GM18526 (cell line): ENCODE data around the gene OPN4.

Experiments used
- POLR2A ChIP-seq: IDR thresholded peaks from 3 replicates; pipeline ENCODE4 v1.6.1; 2011; ENCODE audit not compliant: insufficient read length; ENCODE audit errors: extremely low read depth

OPN4 gene

DNA sequence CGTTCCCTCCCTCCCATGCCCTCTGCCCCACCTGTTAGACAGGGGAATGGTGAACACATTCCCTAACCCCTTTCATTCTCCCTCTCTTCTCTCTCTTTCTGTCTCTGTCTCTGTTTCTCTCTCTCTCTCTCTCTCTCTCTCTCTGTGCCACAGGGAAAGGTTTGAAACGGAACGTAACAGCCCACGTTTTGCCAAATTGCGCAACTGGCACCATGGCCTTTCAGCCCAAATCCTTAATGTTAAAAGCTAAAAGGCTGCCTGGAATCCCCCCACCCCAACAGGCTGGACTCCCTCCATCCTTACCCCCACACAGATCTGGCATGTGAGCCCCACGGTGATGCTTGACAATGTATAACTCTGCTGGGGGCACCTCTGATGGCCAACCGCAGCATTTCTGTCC lies 44.8 kb downstream of the OPN4 start:
- no peak for TF ChIP-seq POLR2A

DNA sequence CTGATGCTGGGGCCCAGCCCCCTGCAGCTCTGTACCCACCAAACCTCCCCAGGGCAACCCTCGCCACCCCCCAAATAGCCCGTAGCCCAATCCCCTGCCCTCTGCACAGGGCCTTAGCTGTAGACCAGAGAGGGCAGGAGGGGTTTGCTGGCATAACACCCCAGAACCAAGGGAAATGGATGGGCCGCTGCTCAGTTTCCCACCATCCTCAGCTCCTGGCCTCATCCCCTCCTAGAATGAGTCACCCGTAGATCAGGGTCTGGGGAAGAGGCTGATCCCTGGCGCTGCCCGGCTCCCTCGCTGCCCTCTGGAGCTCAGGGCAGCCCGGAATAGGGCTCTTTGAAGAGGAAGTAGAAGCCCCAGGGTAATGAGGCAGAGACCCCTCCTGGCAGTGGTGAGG lies 45.2 kb downstream of the OPN4 start:
- no peak for TF ChIP-seq POLR2A

DNA sequence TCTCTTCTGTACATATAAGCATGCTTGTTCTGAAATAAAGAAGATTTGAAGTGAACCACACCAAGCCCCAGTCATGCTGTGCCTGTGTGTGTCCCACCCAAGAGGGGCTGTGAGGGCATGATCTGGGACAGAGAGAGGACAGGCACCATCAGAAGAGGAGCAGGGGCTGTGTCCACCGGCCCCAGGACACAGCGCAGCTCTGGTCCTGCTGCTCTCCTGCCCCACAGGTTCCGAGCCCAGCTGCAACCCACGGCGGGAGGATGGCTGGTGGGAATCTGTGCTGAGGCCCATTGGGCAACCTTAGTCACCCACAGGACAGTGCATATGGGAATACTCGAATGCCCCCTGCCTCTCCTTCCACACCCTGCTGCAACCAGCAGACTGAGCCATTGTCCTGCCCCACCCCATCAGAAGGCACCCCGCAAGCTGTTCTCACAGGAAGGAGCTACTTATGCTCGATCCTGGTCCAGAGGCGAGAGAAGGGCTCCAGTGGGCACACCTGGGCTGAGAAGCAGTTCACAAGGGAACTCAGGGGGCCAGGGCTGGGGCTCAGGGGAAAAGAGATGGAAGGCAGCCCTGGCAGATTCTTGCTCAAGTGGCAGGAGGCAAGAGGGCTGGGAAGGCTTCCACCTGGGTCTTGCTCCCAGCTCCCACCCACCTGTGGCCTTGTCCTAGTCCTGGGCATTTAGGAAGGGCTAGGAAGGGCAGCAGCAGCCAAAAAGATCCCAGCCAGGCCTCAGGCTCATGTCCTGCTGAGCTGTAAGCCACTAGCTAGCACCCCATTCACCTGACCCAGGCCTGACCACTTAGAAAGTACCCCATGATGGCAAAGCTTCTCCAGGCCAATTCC lies 45.9 kb downstream of the OPN4 start:
- TF ChIP-seq POLR2A: no peak

DNA sequence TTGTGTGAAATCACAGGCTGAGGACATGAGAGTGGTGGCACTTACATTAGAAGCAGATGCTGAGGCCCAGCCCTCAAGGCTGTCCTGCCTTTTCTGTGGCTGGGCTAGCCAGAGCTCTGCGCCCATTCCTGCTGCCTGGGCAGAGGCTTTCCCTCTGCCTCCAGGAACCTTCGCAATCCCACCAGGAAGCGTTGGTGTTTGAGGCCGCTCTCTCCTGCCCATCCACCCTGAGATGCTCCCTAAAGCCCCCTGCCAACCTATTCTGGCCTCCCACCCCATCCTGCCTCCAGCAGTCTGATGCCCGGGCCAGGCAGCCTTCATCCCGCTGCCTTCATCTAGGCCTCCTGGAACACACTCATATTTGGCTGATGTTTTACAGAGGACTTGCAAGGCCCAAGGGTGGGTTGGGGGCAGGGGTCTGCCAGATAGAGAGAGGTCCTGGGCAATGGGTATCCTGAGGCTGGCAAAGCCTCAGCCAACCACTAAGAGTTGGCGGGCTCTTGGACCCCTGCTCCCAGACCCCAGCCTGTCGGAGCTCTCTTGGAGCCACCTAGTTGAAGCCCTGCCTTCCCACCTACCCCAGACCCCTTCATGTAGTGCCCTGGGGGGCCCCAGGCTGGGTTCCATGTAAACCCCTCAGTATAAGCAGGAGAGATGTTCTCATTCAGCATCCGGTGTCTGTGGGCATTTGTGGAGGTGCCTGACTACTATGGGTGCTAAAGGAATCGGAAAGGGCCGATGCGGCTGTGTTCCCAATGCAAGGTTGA lies 46.7 kb downstream of the OPN4 start:
- no peak for TF ChIP-seq POLR2A

DNA sequence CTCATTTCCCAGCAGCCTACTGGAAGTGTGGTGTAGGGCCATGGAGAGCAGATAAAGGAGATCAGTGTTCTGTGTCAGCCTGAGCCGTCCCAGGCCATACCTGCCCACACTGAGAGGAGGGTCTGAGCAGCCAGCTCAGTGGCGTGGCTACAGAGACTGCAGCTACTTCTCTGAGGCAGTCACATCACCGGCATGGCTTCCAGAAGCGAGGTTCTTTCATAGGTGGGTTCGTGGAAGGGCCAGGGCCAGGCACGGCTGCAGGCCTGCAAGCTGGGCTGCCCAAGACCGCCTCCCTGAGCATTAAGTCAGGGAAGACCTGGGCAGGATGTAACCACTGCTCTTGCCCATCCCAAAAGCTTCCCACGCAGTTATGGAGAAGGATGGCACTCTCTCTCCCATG lies 48.8 kb downstream of the OPN4 start:
- no peak for TF ChIP-seq POLR2A

DNA sequence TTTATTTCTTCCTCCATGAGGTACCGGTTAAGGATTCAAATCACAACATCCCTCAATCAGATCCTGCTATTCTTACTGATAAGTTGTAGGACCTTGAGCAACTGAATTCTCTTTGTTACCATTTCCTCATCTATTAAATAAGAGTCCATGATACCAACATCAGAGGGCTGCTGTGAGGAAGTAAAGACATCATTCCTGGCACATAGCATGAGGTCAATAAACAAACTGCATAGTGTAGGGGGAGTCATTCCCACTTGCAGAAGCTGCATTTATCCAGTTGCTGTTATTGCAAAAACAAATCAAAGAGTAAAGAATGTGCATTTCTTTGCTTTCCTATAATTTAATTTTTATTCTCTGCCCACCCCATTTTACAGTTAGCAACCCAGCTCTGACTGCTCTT lies 50.8 kb downstream of the OPN4 start:
- TF ChIP-seq POLR2A: no peak

DNA sequence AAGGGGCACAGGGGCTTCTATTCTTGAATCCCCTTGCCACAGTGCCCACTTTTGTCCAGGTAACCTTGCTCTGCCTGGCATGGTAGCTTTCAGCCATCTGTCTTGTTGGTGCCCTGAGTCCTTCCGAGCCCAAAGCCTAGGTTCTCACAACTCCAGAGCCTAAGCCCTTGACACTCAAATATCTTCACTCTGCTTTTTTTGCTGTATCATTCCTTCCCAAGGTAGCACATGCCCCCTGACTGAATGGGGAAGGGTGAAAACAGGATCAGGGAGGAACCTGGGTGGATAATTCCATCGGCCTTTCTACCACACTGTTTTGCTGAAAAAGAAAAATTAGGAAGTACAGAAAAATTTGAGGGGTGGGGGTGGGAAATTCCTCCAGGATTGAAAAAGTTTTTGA lies 51.6 kb downstream of the OPN4 start:
- TF ChIP-seq POLR2A: no peak

DNA sequence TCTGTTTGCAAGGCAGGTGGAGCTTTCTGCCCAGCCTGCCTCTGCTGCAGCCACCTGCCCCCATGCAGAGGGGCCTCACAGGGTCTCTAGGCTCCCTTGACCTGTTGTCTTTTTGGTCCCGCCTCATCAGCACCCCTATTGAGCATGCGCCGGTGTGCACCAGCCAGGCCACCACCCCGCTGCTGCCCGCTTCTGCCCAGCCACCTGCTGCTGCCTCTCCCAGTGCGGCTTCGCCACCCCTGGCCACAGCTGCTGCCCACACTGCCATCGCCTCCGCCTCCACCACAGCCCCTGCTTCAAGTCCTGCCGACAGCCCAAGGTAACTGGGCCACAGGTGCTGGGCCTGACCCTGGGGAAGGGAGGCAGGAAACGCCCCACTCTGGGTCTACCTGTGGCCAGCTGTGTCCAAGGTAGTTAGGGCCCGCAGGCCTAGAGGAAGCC lies 52.1 kb downstream of the OPN4 start:
- no peak for TF ChIP-seq POLR2A

DNA sequence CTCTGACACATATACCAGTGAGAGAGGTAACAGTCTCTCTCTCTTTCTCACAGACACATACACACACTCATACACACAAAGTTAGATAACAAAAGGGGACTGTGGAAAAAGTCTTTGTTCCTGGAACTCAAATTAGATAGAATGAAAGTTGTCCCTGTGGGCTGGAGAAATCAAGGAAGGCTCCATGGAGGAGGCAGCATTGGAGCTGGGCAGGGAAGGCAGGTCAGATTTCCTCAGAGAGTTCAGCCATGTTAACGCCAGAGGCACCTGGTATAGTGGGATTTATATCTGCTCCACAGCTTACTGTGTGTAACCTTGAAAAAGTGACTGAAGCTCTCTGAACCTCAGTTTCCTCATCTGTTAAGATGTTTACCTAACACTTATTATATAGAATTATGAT lies 52.6 kb downstream of the OPN4 start:
- TF ChIP-seq POLR2A: no peak

DNA sequence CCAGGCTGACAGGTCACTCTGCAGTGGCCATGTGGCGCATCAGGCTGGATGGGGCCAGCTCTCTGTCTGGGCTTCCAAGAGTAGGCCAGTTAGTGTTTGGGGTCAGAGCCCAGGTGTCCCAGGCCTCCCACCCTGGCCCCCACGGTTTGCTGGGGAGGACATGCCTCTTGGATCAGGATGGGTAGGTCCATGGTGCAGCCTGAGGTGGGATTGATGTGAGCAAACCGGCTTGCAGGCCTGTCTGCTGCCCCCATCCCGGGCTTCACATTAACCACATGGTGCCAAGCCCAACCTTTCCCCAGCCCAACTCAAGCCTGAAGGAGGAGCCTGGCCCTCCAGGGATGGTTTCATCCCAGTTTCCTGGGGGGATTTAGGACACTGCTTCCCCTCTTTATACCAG lies 53.2 kb downstream of the OPN4 start:
- TF ChIP-seq POLR2A: no peak

DNA sequence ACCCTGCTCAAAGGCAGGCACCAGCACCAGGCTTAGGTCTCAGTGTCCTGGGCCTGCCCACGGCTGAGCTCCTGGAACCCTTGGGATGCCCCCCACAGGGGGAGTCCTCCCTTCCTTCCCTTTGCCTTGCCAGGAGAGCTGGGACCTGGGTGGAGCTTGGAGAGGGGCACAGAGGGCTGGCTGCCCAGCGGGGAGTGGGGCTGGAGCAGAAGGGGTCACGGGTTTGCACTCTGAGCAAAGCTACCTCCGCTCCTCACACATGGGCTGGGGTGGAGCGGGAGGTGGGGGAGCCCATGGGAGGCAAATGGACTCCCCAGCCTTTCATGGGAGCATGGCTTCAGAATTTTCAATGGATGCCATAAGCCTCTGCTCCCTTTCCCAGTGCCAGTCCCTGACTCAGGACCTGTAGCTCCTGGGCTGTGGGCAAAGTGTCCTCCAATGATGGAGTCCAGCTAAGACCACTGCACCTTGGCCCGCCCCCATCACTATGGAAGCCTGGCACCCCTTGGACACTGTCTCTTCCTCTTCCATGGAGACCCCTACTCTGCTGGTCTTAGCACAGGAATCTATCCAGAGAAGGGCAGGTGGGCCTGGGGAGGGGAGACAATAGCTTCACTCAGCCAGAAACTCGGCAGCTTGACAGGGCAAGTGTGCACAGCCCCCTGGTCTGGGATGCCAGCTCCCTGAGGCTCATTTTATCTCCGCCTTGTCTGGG lies 53.9 kb downstream of the OPN4 start:
- TF ChIP-seq POLR2A: no peak

DNA sequence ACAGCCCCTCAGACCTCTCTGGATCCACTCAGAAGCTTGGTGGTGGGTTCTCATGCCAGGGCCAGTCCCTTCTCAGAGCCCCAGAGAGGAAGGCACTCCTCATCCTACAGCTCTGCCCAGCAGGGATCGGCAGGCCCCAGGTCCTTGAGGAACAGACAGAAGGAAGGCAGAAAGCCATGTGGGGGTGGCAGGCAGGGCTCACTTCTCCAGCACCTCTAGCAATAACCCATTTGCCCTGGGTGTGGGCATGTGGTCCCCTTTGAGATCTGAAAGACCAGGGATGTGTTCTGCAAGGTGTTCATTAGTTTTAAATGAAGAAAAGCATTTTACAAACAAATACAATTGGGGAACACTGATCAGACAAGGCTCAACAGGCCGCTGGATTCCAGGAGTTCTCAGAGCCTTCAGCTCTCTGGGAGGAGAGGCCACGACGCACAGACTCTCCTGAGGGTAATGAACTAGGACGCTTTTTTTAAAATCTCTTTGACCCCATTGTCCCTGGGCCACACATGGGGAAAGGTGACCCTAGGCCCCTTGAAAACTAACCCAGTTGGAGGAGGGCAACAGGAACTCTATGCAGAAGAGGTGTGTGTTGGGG lies 54.5 kb downstream of the OPN4 start:
- no peak for TF ChIP-seq POLR2A

DNA sequence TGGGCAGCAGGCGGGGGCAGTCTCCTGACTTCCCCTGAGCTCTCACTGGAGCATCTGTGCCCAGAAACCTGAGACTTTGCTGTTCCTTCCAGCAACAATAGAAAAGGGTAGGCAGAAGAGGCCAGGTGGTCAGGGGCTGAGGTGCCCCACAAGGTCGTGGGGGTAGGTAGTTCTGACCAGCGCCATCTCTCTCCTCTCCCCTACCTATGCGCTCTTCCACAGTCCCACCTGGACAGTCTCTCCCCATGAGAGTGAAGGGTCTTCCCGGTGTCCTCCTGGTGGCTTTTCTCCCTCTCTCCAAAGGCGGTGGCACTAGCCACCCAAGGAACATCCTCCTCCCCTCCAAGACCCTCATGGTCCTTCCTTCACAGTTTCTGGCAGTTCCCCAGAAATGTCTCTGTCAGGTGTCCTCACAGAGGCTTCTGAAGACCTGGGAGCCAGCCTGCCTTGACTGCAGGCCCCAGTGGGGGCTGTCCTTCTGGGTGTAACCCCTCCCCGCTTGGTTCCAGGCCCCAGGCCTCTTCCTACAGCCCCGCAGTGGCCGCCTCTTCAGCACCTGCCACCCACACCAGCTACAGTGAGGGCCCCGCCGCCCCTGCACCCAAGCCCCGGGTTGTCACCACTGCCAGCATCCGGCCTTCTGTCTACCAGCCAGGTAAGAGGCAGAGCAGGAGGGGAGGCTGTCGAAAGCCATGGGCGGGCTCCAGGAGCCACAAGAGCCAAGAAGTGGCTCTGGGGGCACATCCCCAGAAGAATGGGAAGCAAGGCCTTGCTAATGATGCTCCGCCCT lies 55.2 kb downstream of the OPN4 start:
- TF ChIP-seq POLR2A: no peak

DNA sequence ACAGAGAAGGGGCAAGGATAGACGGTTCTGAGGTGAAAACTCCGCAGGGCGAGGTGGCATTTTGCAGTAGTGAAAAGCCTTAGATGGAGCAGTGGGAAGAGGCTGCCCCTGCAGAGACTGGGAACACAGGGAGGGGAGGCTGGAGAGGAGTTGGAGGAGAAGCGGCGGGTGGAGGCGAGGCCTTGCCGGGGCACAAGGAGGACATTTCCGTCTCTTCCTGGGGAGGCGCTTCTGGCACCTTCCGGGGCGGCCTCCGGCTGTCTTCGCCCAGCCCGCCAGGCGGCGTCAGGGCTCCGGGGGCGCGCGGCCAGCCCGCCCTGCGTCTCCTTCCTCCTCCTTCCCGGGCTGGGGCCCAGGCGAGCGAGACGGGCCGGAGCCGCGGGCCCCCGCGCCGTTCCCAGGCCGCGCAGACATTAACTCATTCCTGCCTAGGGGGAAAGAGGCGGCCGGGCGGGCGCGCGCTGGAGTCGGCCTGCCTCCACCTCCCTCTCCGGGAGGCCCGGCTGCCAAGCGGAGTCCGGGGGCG lies 56.7 kb downstream of the OPN4 start:
- TF ChIP-seq POLR2A: peak; percentile 55
